HG02885 (cell line): ENCODE results near the gene SSBP4.

ENCODE experiments used
- ATAC-seq: cut with Tn5 transposase; IDR thresholded peaks from one replicate; pipeline ENCODE4 v1.9.1; 2021; ENCODE audit warnings: mild to moderate bottlenecking; ENCODE audit not compliant: unreplicated experiment, poor library complexity

Gene SSBP4

DNA sequence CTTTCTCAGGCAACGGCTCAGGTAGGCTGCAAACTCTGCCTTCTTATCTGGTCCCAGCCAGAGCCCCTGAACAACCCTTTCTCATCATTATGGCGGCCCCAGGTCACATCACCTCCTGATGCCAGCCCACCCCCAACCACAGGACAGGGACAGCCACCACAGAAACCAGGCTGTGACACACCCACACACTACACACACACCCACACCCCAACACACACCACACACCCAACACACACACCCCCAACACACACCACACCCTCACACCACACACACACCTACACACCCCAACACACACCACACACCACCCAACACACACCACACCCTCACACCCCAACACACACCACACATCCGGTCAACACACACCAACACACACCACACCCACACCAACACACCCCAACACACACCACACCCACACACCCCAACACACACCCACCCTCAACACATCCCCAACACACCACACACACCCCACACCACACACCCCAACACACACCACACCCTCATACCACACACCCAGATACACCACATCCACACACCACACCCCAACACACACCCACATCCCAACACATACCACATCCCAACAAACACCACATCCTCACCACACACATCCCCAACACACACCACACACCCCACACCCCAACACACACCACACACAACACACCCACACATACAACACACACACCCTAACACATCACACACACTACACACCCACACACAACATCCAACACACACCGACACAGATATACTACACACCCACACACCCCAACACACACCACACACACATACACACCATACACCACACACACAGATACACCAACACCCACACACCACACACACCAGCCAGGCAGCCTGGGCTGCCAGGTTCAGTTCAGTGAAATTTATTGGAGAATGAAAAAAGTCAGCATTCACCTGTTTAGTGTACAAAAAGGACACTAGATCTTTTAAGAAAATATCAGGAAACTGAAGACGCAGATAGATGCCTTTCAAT, 22.9 kb downstream of the SSBP4 start:
- no peak for ATAC-seq

DNA sequence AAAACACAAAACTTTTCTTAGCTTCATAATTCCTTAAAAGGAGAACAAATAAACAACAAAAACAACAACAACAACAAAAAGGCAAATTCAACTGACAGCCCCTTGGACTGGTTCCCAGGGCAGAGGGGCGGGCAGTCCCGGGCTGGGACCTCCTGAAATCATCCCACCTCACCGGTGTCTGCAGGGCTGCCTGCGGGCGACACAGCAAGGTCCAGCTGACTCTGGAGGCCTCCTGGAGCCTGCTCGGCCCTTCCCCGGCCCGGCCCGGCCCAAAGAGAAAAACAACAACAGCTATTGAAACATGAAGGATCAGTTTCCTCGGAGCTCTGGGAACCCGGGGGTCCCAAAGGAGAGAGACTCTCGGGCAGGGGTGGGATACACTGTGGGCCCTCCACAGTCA, 23.7 kb downstream of the SSBP4 start:
- no peak for ATAC-seq

DNA sequence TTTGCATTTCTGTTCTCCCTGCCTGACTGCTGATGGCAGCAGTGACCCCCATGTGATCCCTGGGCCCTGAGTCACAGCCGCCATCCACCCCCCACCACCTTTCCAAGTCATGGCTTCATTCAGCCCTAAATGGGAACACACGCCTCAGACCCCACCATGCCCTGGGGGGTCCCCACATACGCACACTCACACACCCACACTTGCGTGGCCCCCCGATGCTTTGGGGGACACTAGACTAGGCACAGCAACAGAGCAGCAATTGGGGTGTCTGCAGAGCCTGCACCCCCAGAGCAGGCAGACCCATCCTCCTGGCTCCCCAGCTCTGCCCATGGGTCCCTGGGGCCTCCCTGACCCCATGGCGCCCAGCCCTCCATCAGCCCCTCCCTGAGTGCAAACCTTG, 24.2 kb downstream of the SSBP4 start:
- no peak for ATAC-seq

DNA sequence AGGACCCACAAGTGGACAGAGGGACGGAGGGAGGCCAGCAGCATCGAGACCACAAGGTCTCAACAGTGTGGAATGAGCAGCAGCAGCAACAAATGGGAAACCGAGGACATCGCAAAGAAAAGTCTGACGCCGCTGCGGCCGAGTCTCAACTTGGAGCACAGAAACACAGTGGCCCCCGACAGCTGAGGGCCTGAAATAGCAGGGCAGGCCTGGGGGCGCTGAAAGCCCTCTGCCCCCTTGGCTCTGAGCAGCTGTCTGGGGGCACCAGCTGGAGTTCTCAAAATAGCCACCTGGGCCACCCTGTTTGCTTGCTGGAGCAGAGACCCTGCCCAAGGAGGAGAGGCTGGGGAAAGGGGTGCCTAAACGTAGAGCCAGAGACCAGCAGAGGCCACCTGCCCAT, 24.6 kb downstream of the SSBP4 start:
- ATAC-seq = no peak

DNA sequence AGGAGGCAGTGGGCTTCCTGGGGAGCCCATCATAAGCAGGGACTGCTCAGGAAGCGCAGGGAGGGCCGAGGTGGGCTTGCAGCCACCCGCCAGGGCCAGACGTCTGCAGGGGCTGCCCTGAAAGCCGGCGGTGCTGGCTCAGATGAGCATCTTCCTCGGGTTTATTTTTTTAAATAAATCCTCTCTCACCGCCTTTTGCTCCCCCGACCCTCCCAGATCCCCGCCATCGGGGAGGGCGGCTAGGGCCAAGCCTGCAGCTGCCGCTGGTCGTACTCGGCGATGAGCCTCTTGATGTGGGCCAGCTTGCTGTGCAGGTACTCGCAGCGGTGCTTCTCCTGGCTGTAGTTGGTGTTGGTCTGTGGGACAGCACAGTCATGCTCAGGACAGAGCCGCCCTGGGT, 25.3 kb downstream of the SSBP4 start:
- no peak for ATAC-seq

DNA sequence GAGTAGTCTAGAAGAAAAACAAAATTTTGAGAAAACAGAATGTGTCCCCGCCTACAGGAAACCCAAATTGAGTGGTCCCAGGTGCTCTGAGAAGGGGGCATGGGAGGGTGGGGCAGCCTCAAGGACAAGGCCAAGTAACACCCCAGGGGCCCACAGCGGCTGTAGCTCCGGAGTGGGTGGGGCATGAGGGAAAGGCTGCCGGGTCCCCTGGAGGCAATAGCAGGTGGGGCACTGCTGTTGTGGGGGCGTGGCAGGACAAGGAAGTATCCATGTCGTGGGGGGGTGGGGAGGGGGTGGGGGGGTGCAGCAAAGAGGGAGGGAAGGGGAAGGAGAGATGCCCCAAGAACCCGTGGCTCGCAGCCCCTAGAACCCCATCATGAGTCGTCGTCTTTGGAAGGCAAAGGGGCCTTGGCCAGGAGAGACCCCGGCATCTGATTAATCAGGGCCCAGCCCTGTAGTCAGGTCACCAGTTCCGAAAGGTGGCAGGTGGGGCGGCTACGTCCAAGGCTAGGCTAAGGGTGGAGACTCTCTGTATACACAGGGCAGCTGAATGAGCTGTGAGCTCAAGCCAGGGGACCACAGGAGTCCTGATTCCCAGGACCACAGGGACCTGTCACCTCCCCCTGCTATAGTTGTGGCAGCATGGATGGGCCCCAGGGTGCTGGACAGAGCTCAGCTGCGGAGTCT, 26.2 kb downstream of the SSBP4 start:
- no peak for ATAC-seq

DNA sequence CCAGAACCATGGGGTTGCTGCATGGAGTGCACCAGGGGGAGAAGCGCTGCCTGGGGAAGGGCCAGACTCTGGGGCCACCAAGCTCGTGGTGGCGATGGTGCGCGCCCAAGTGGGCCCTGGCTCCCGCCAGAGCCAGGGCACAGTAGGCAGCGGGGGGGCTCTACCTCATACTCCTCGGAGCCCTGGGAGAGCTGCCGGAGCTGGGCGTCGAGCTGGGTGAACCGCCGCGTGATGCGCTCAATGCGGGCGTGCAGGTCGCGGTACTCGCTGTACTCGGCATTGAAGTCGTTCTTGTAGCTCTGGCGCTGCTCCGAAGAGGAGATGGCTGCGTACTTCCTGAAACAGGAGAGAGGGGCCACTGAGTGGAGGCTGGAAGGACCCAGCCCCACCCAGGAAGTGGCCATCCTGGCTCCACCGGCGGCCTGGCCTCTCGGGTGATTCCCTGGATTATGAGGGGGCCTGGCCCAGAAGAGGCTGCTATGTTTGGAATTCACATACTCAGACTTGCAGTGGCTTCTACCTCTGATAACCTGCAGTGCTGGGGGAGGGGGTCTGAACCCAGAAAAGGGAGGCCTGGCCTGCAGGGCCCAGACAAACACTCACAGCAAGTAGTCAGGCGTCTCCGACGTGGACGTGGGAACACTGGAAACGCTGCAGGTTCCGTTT, 27.1 kb downstream of the SSBP4 start:
- no peak for ATAC-seq

DNA sequence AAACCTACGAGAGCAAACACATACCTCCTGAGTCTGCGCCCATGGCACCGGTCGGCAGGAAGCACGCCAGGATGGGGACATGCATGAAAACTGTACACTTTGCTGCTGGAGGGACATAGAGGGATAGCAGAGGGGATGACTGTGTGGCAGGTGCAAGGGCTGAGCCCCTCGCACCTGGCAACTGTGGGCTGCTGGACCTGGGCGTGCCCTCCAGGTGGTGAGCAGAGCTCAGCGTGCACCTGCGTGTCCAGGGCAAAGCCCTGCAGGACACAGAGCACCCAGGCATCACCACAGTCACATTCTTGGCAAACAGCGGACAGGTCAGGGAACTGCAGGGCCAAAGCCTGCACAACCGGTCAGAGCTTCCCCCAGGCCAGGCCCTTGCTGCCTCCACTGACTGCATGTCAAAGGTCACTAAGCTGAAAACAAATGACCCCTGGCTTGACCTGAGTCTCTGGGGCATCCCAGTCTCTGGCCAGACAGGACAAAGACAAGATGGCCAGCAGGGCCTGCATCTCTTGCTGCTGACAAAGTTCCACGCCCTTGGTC, 27.7 kb downstream of the SSBP4 start:
- ATAC-seq = no peak

DNA sequence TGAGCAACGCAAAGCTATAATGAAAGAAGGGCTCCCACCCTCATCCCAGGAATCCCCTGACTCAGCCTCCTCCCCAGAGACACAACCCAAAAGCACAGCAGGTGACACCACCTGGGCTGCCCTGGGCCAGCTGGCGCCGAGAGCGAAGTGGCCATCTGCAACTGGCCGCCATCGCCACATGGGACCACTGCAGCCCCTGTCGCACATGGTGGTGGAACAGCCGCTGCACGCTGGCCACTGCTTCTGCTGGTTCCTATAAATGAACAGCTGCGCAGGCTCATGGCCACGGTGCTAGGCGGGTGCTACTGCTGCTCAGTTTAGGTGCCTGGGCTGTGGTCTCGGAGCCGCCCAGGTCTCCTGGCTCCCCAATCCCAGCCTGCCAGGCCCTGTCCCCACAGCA, 30.4 kb downstream of the SSBP4 start:
- no peak for ATAC-seq

DNA sequence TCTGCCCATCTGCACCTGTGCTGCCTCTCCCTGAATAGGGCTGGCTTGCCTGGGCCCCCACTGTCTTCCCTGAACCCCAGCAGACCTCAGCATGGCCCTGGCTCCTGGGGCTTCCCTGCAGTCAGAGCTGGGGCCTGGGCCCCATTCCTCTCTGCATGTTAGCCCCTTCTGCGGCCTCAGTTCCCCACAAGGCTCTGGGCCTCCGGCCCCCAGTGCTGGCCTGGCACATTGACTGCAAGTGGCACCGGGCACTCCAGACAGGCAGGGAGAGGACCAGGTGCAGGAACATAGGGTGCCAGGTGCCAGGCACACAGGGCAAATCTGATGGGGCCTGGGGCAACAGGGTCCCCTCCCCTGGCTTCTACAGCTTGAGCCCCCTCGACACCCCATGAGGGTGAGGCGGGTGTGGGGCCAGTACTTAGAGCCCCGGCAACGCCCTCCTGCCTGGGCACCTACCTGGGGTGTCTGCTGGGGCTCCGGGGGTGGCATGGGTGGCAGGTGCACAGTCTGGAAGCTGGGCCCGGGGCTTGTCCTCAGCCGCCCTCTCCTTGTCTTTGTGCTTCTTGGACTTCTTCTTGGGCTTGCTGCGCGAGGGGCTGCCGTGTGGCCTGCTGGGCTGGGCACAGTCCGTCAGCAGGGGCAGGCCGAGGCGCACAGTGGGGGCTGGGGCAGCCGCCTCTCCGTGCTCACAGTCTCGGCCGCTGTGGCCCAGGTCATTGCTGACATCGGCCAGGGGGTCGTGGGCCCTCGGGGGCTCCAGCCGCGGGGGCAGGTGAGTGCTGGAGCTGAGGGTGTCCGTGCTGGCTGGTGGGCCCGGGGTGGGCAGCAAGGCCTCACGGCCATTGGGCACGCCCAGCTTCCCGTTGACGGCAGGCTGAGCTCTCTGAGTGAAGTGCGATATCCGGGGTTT, 31.1 kb downstream of the SSBP4 start:
- ATAC-seq = no peak

DNA sequence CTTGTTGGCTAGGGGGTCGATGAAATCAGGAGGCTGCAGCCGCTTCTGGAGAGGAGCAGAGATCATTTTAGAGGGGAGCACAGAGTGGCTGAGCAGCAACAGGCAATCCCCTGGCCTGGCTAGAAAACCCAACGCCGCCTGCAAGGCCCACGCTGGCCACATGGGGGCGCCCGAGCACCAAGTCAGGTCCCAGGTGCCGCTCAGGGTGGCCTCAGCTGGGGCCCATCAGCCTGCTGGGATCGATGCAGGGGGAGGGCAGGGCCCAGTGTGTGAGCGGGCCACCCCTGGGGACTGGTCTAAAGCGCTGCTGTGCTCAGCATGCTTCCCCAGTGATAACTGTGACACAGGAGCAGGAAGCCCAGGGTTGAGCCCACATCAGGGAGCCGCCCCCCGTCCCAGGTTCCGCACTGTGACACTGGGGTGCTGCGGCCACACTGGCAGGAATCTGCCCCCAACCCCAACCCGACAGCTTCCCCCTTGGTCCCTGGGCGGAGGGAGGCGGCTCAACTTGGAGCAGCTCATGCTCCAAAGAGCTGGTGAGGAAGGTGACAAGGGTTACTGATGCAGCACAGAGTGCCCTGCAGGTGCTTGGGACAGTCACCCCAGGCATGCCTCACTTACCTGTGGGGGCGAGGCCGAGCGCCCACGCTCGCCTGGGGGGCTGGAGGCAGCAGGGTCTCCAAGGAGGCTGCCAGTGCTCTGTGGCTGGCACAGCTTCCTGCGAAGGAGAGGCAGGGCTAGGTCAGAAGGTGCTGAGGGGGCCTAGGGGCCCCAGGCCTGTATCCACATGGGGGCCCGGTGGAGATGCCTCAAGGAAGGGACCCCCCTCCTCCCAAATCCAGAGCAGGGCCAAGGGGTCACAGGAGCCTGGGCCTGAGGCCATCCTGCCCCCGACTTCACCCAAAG, 32.0 kb downstream of the SSBP4 start:
- peak; percentile 52 for ATAC-seq

DNA sequence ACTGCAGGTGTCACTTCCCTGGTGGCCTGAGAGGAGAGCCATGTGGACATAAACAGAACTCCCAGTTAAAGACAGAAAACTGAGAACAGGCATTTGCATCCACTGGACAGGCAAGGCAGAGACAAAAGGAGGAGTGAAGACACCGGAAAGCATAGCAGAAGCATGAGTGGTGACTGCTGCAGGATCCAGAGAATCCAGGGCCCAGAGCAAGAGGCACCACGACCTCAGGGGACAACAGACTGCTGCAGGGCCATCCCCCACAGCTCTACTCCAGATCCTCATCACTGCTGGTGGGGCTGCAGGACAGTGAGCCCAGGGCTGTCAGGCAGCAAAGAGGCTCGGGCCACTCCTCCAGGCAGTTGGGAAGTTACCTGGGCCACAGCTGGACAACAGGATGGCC, 33.2 kb downstream of the SSBP4 start:
- no peak for ATAC-seq

DNA sequence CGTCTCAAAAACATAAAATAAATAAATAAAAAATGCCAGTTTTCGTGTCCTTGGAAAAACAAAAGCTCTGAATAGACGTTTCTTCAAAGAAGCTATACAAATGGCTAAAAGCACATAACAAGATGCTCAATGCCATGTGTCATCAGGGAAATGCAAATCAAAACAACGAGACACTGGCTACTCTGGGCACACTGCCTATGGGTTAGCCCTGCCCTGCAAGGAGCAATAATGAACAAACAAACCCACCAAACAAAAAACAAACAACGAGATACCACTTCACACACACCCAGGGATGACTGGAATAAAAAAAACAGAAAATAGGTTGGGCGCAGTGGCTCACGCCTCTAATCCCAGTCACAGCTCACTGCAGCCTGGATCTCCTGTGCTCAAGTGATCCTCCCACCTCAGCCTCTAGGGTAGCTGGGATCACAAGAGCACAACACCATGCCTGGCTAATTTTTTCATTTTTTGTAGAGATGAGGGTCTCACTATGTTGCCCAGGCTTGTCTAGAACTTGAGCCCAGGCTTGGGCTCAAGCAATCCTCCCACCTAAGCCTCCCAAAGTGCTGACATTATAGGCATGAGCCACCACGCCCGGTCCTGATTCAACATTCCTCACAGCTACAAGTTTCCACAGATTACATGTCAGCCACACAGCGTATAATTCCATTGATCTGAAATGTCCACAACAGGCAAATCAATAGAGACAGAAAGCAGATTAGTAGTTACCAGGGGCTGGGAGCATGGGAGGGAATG, 34.2 kb downstream of the SSBP4 start:
- ATAC-seq = no peak

DNA sequence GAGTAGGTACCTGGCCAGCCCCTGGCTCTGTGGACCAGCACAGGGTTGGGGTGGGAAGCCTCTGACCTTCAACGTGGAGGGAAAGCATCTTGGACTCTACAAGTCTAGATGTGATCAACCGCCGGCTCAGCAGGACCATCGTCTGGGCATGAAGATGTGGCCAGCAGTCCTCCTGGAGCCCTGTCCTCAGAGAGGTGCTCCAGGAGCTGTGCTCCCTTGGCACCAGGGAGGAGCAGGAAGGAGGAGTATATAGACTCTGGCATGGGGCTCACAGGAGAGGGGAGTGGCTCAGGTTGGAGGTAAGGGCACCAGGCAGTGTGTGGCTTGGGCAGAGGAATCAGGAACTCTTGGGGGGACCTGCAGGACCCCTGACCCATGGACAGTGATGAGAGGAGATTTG, 37.1 kb downstream of the SSBP4 start:
- ATAC-seq = no peak

DNA sequence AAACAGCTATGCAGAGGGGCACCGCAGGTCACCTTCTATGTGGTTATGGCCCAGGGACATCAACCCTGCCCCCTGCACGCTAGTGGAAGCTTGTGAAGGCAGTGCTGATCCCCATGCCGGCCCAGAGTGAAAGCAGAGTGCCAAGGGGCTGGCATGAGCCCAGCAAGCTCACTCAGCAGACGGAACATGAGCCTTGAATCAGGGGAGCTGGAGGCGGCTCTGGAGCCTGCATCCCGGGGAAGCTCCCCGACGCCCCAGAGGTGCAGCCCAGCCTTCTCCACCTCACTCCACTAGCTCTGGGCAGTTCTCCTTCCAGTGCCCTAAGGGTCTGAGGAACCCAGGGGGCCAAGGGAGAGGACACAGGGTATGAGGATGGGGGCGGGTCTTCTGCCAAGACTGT, 37.8 kb downstream of the SSBP4 start:
- ATAC-seq = no peak

DNA sequence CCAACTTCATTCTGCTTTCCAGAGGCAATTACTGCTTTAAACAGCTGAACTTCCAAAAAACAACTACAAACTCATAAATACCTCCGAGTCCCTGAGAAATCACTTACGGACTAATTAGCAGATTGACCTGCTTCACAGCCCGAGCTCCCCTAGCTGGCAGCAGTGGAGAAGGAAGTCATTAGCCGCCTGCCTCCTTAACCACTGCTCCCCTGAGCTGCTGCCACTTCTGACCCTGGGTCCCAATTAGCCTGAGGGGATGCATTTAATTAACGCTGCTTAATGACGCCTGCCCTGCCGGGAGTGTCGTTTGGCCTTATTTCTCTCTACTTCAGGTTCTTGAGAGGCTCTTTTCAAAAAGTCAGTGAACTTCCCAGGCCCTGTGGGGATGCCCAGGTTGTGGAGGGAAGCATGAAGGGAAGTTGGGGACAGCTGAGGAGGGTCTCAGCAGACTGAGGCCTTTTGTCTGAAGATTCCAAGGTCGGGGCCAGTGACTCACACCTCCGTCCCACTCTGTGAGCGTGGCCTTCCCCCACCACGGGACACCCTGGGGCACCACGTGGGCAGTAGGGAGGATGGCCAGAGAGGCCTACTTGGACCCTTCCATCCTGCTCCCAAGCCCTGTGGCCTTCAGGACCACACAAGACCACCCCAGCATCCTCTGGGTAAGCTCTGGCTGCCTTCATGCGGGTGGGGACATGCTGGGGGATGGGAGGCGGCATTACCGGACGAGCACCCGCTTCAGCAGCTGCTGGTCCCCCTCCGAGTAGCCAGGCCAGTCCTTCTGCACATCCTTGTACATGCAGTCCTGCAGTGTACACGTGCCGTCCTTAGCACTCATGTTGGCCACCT, 38.5 kb downstream of the SSBP4 start:
- ATAC-seq = no peak

DNA sequence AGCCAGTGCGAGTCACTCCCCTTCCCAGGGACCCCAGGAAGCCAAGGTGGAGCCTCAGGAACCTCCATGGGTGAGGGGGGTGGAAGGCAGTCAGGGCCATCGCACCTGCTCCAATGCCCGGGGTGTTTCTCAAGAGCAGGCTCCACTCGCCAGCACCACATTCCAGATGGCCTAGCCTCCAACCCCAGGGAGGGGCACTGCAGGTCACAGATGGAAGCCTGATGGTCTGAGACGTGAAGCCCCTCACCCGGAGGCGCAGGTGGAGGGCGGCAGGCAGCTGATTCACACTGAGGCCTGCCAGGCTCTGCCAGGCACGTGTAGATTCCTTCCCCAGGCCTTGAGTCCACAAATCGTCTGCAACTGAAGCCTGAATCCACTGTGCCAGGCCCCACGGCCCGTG, 41.7 kb downstream of the SSBP4 start:
- no peak for ATAC-seq
